ENCODE data around the gene FGGY.
A peak's percentile ranks its signal among the peaks of the same experiment; 100 is the strongest.
"Not testable (repeated sequence)": the region's sequence is repeated elsewhere in the genome, so short reads cannot be mapped to it uniquely, and the experiment has no call there.

The FGGY gene

DNA sequence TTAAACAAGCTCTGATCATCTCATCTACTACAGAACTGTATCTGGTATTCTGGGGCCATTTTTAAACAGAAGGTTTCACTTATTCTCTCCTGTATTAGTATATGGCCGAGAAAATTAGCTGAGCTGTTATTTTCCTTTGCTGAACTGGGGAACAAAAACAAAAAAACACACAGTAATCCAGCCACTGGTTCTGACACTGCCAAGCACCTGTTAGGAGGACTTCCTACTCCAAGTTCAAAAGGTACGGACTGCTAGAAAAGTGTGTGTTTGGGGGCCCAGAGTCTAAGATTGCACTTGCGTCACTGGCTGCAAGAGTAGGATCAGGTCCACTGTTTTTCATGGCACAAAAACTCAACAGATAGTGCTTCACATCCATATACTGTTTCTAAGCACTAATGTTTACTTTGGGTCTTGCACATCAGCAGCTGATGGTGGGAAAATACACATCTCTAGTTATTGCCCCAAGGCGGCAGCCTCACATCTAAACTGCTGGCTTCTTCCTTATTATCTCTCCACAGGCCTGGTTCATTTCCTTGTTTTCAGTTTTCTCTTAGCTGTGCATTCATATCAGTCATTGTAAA lies 226.1 kb downstream of the FGGY start:
- peak; percentile 58 for DNase-seq

DNA sequence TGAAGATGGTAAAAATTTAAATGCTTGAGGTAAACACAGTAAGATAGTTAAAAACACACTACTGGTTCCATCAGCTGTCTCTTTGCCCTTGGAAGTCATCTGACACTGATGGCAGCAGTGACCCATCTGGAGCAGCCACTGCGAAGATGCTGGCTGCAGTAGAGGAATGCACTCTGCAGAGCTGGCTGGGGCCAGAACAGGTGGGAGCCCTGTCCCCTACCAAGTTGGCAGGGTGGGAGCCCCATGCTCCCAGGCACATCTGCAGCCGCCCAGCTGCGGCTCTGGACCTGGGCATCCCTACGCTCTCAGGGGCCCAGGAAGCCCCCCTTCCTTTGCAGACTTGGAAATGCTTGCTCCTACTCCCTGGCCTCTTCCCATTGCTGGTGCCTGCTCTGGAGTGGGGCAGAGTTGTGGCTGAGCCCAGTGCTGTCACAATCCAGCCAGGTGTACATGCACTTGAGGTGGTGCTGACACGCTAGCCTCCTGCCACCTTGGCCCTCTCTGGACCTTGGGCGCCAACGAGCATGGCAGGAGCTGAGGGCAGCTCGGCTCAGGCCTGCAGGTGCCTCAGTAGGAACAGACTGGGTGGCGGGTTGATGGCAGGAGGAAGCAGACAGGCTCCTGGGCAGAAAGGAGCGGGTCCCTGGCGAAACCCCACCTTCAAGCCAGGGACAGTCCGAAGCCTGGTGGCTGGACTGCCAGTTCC lies 227.0 kb downstream of the FGGY start:
- DNase-seq: no peak

DNA sequence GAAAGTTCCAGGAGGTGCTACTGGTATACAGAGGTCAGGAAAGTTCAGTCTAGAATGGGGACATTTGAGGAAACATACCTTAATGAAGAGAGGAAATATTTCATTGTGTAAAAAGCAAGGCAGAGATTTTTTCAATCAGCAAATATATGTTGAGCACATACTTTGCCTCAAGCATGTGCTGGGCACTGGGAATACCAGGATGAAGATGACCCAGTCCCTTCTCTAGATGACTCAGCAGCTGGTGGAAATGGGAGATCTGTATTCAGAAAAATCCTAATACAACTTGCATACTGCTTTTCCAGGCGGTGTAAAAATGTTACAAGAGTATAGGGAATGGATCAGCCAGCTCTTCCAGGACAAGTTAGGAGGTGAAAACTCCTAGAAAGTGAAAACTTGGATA lies 229.3 kb downstream of the FGGY start:
- no peak for DNase-seq

DNA sequence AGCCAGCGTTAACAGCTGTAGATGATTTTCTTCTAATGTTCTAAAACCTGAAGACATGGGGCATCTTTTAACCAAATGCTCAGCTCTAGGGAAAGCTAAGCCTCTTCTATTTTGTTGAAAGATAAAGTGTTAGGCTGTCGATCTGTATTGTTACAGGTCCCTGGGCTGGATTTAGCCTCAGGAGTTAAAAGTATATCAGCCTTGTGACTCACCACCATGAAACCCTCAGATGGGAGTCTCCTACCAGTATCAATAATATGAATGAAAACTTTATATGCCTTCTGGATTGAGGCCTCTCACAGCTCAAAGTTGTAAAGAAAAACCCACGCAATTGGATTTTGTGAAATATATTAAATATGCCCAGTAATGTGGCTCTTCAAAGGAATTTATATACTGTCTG lies 231.6 kb downstream of the FGGY start:
- no peak for DNase-seq

DNA sequence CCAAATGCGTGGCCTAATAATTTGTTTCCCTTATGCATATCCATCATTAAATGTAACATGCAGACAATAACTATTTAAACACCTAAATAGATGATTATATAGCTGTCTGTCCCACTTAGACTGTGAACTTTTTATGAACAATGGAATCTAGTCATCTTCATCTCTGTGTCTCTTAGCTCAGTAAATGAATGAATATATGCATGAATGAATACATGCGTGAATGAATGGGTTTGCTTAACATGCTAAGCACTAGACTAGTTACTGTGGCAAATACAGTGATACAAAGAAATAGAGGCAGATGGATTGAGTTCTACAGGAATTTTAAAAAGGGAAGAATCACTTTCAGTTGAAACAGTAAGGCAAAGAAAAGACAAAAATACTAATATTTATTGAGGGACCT lies 232.0 kb downstream of the FGGY start:
- DNase-seq: no peak

DNA sequence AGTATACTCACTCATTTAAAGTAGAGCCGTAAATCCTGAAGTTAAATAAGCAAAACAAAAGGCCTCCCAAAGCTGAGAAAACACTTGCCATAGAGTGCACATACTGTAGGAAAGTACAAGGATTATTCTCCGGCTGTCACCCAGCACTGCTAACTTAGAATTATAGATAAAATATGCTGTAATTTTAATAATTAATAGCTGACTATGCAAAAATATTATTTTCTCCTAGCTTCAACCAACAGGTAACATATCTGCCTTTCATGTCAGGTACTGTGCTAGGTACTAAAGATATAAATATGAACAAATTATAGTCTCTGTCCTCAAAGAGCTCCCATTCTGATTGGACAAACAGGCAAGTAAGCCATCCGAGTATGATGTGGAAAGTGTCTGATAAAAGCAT lies 233.2 kb downstream of the FGGY start:
- no peak for DNase-seq

DNA sequence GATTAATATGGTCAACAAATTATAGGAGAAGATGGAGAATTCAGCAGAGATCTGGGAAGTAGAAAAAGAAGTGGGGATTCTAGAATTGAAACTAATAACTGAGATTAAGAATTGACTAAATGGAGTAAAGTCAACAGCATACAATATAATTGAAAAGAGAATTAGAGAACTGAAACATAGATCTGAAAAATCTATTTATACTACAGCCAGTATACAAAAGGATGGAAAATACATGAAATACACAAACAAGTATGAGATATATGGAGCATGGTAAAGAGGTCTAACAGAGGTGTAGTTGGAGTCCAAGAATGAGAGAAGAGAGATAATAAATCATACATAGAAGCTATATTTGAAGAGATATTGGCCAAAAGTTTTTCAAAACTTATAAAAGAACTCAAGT lies 235.2 kb downstream of the FGGY start:
- no peak for DNase-seq

DNA sequence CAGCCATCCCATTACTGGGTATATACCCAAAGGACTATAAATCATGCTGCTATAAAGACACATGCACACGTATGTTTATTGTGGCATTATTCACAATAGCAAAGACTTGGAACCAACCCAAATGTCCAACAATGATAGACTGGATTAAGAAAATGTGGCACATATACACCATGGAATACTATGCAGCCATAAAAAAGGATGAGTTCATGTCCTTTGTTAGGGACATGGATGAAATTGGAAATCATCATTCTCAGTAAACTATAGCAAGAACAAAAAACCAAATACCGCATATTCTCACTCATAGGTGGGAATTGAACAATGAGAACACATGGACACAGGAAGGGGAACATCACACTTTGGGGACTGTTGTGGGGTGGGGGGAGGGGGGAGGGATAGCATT lies 241.6 kb downstream of the FGGY start:
- DNase-seq: not testable (repeated sequence)

DNA sequence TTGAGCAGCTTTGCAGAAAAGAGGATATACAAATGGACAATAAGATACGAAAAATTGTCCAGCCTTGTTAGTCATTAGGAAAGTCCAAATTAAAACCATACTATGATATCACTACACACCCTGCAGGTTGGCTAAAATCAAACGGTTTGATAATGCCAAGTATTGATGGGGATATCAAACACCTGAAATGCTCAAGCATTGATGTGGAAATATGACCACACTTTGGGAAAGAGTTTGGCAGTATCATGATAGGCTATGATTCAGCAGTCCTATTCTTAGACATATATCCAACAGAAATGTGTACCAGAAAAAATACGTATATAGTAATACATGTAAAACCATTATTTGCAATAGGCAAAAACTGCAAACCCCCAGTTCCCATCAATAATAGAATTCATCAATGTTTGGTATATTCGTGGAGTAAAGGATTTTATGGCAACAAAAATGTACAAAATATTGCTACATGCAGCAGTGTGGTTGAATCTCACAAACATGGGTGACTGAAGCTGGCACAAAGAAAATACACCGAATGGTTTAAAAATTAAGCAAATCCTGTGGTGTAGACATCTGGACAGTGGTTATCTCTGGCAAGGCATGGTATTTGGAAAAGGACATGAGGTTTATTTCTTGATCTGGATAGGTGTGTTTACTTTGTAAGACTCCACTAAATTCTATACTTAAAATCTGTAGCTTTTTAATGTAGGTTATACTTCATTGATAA lies 243.2 kb downstream of the FGGY start:
- no peak for DNase-seq

DNA sequence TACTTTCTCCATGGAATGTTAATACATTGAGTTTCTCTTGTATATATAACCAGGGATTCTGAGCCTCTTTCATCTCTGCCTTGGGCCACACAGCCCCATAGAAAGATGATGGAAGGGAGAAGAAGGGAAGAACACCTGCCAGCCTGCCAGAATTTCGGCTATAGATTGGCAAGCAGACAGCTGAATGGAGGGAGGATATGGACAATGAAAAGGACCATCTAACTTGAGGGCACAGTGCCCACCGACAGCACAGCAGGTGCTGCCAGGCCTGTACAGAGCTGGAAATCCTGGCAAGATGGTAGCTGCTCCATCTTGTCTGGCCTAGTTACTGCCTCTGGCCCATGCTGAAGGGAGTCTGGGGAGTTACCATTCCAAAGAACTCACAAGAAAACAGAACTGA lies 244.3 kb downstream of the FGGY start:
- no peak for DNase-seq

DNA sequence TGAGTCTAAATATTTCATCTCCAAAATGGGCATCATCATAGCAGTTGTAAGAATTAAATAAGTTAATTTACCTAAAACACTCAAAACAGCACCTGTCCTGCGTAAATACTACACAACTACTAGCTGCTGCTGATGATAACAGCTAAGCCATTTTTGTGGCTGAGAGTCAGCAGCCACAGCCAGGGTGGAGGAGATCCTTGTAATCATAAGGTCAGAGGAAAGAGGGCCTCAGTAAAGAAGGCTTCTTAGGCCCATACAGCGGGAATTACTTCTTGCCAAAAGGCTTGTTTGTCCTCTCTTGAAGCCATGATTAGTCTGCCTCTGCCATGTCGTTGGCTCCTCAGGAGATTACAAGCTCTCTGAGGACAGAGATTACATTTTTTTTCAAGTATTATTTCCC lies 245.0 kb downstream of the FGGY start:
- DNase-seq: no peak

DNA sequence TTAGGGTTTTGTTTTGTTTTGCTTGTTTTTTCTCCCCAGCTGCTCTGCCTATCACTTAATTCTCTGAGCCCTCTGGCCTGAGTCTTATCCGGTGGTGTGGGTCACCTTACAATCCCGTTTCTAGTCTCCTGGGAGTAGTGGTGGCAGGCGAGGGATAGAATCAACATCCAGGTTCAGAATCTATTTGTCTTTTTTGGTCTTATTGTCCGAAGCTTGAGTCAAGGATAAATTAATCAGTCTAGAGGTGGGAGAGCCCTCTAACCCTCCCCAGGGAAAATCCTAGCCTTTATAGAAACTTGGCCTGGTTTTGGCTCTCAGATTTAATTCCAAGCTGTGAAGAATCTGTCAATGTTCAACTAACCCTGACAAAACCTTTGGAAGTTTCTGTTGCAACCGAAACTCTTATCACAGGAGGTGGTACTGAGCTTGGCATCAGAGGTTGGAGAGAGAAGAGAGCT lies 246.3 kb downstream of the FGGY start:
- peak; percentile 29 for DNase-seq

DNA sequence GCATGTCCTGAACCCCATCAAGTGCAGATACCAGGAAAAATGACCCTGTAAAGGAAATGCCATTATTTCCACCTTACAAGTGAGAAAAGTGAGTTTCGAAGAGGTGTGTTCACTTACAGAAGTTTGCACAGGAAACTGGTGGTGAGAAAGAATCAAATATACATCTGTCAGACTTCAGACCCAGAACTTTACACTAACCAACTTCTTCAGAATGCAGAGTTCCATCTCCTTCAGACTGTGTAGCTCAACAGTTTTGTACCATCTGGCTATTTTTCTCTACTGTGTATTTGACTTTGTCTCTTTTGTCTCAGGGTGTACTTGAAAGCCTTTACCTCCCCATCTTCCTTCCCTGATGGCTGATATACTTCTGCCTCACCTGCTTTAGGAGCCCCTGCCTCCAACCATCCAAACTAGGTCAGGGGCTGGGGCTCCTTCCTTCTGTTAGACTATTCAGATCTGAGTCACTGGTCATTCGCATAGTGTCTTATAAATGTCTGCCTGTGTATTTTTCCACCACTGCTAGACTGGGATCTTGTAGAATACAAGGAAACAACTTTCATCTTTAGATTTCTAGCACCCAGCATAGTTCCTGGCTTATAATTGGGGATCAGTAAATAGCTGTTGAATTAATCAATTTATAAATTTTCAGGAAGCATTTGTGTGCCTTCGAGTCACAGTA lies 247.9 kb downstream of the FGGY start:
- no peak for DNase-seq

DNA sequence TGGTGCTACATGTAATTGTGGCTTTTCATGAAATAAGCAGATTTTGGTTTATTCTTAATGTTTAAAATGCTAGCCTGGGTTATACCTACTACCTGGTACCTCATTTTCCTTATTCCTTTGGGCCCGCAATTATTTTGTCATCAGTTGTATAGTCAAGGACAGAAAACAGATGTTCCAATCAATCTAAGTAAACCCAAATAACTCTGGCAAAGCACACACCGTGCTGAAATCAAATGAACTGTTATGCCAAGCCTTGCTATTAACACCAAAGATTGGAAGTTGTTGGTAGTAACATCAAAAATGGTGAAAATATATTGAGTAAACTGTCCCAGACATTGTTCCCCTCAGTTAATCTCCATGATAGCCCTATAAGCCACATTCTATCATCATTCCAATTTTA lies 248.9 kb downstream of the FGGY start:
- DNase-seq: no peak

DNA sequence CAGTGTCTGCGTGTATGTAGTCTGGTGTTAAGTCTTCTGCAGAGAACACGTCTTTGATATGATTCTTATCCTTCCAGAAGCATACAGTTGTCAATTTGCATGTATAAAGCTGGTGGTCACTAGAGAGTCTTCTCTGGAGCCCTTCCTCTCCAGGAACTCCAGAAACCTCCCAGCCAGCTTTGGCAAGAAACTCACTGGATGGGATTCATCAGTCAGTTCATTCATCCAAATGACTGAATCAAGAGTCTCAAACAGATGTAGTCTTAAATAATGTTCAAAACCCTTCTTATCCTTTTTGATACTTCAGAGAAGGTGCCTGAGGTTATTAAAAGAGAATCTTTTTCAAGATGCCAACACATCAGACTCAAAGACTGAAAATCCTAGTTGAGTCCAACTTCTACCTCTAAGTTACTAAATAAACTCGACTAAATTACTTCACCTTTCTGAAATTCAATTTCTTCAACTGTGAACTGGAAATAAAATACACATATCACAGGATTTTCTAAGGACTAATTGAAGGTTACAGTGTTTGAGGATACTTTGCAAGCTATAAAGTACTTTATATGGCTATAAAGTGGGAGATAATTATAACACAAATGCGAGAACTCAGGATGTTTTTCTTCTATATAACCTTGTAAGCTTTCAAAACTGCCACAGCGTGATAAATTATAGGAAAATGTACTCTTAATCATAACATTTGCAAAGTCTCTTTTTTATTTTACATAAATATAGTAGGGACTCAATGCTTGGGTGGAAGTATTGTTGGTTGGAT lies 252.4 kb downstream of the FGGY start:
- DNase-seq: no peak

DNA sequence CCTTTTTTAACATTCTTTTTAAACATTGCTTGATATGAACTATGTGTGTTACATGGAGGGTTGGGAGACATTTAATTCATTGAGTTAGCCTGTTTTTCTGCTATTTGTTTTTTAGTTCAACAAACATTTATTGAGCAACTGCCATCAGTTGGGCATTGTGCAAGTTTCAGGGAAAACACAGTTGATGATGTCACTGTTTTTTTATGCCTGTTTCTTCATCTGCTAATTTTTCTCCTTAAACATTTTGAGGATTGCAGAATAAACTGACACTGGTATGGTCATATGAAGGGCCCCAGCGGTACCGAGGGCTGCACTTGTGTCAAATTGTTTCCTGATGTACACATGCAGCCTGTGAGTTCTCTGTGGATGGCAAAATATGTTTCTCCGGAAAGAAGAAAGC lies 253.0 kb downstream of the FGGY start:
- no peak for DNase-seq

DNA sequence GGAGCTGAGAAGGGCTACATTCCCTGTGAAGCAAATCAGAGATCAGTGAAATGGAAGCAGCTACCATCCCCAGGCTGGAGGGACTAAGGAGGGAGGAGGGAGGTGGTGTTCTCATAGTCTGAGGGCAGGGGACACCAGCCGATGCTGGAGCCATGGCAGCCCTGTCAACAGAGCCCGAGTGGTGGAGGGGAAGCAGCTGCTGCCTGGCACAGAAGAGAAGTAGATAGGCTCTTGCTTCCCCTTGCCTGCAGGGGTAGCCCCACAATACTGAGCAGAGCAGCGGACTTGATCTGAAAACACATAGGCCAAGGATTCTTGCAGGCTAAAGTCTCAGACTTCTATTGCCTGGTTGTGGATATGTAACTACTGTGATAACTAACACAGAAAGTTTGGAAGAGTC lies 255.1 kb downstream of the FGGY start:
- DNase-seq: no peak

DNA sequence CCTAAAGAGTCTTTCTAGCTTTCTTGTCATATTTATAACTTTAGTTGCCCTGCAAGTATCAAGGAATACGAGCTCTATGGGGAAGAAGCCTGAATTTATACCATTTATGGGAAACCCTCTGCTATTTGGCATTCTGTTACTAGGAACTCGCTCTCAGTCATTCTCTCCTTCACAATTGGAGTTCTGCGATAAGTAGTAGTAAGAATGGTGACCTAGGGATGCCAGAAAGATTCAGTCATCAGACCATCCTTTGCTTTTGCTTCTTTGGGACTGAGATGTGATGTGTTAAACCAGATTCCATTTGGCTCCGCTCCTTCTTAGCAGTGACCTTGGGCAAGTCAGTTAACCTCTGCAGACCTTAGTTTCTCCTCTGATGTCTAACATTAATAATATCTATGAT lies 256.5 kb downstream of the FGGY start:
- no peak for DNase-seq

DNA sequence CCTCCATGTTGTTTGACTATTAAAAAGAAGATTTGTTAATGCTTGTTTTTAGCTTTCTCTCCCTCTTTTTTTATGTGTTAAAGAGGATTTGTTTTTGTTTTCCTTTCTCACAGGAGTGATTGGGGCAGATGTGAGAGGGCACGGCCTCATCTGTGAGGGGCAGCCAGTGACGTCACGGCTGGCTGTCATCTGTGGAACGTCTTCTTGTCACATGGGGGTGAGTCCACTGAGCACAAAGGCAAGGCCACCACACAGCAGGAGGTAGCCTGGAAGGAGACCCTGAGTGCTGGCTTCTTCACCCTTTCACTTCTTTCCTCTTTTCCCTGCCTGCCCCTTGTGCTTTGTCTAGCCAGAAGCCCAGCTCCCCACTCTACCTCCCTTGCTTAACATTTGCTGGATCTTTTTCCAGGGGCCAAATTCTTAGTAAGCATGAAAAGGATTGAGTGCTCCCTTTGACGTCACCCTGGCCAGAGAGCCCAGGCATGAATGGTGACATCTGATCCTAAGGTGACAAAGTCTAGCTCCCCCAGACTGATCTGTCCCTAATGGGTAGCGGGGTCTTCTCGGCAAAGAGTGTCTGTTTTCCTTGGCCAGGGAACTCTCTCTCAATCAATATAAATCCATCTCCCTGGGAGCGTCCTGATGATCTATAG lies 257.2 kb downstream of the FGGY start:
- no peak for DNase-seq

DNA sequence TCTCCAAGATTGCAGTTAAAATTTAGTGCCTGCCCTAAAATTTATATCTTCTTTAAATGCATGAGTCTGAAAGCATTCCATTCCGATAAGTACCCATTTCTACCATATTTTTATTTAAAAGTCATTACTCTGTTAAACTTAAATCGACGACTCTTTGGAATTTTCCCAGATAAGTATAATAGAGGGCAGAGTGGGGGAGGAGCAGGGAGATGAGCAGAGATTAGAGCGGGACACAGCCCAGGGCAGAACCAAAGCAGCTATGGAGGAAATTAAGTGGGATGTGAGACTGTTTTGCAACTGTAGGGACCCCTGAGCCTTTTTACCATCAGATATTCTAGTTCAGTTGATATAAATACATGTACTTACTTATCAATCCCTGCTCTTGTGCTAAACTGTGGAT lies 257.9 kb downstream of the FGGY start:
- no peak for DNase-seq

DNA sequence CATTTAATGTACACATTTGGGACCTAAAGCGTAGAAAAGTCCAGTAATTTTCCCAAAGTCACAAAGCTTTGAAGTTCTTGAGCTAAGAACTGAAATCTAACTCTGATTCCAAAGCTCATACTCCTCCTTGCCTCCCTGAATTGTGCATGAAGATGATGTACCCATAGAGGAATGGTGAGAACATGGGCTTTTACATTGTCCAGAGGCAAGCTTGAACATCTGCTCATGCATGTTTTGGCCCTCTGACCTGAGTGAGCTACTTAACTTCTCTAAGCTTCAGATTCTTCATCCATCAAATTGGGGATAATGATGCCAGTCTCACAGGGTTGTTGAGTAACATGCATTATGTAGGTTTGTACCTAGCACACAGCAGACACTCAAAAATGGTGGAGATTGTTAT lies 259.5 kb downstream of the FGGY start:
- DNase-seq: no peak

DNA sequence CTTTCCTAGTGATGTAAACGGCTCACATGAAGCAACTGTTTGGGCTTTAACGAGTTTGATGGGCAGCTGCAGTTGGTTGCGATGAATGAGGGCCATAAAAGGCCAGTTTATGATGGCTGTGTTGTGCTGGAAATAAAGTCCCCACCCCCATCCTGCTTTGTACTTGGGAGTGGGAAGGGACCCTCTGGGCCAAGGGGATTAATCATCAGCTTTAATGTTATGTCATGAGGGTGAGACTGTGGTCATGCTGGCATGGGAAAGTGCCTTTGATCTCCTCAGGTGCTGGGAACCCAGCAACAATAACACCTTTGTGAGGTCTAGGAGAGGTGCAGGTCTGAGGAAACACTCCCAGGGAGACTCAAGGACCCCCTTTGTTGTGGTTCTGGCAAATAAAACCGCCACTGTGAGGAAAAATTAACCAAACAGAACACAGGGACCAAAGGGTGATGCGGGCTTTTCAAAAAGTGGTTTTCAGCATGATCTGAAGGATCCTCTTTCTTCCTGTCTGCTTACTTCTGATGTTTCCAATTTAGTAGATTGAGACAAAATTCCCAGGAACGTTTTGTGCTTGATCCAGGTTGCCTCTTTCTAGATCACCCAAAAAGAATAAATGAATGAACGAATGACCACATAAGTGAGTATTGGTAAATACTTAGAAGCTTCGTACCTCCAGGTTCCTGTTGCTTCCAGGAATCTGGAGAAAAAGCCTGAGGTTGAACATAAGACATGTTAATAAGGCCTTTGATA lies 260.1 kb downstream of the FGGY start:
- DNase-seq: no peak
